Neural progenitor cell (in vitro differentiated cells): ENCODE data around the gene FER.

Source experiments
- CTCF ChIP-seq: fragments of 200-600 bp; sonication (generic); IDR thresholded peaks from 2 replicates; pipeline ENCODE4 v1.5.1; 2017; ENCODE audit warnings: antibody characterized with exemption, mild to moderate bottlenecking
- EZH2phosphoT487 ChIP-seq: fragments of 200-600 bp; sonication (generic); IDR thresholded peaks from 2 replicates; pipeline ENCODE4 v1.6.1; 2017; ENCODE audit warnings: antibody characterized with exemption

GRCh38 chr5:108772626-108773025 lies 24.9 kb downstream of the FER start:
- TF ChIP-seq CTCF = no peak
- TF ChIP-seq EZH2phosphoT487 = no peak
